Aorta (tissue), 5 donors: ENCODE measurements around the gene DMKN. TPM values are rescaled to one million over a fixed set of nuclear protein-coding genes. Genes with fewer than 3 reads are reported as not detected.
A peak's percentile ranks its signal among the peaks of the same experiment; 100 is the strongest.

Source experiments
- ATAC-seq: fragments of 200-7000 bp; cut with Tn5 transposase; one replicate; pipeline ENCODE4 v1.9.1; 2022; ENCODE audit warnings: moderate library complexity; ENCODE audit not compliant: low FRiP score
- DNase-seq, 2 donors: peaks; one replicate each; pipeline ENCODE4 v3.0.0-alpha.2; 2020
- H3K27ac ChIP-seq, 2 donors: one replicate each; pipeline ENCODE4 v1.5.1; 2013; ENCODE audit warnings: low read length in 2 of 2, mild to moderate bottlenecking in 2 of 2, moderate library complexity in 2 of 2, control low read depth in 1 of 2, inconsistent platforms in 1 of 2, low read depth in 1 of 2
- H3K27me3 ChIP-seq, 2 donors: one replicate each; pipeline ENCODE4 v1.6.1; 2013; ENCODE audit warnings: control low read depth in 1 of 2, low read length in 1 of 2, mild to moderate bottlenecking in 1 of 2, moderate library complexity in 1 of 2; ENCODE audit not compliant: insufficient read depth in 2 of 2, control insufficient read depth in 1 of 2
- H3K36me3 ChIP-seq, 2 donors: one replicate each; pipeline ENCODE4 v1.6.1; 2013; ENCODE audit warnings: control low read depth in 1 of 2, low read length in 1 of 2, mild to moderate bottlenecking in 1 of 2; ENCODE audit not compliant: insufficient read depth in 2 of 2, control insufficient read depth in 1 of 2
- H3K4me1 ChIP-seq, 2 donors: one replicate each; pipeline ENCODE4 v1.6.1; 2013; ENCODE audit warnings: low read length in 2 of 2, control low read depth in 1 of 2, mild to moderate bottlenecking in 1 of 2, moderate library complexity in 1 of 2; ENCODE audit not compliant: insufficient read depth in 2 of 2, control insufficient read depth in 1 of 2
- H3K4me3 ChIP-seq, 2 donors: one replicate each; pipeline ENCODE4 v1.5.1; 2013; ENCODE audit warnings: low read length in 2 of 2, control low read depth in 1 of 2, mild to moderate bottlenecking in 1 of 2
- H3K9me3 ChIP-seq: one replicate; pipeline ENCODE4 v1.6.1; 2013; ENCODE audit warnings: mild to moderate bottlenecking, low read length; ENCODE audit not compliant: control insufficient read depth
- WGBS, 2 donors: extraction: QIAGEN DNeasy Blood & Tissue Kit; methylation state at CpG; one replicate each; pipeline ENCODE4 v1.1.7; 2013; 5-methylcytosine and 5-hydroxymethylcytosine counted together
- intact Hi-C, 2 donors: fragments of 100-400 bp; cut with DNase I; formaldehyde crosslinking; loops; one replicate each; pipeline versions ENCODE4 v1.14.2 to v1.15.0; 2022
- polyA plus RNA-seq, 2 donors: library from polyadenylated mRNA; stranded (reverse); fragments of 200-250 nt; gene quantifications; one replicate each; pipeline ENCODE4 v1.2.3, GENCODE V29; 2013
- total RNA-seq, 2 donors: library from RNA; stranded (reverse); fragmentation: NEBNext Ultra II Directional; extraction: Animal tissue kit (Norgen Biotek cat#: 25700); gene quantifications; one replicate each; pipeline ENCODE4 v1.2.1, GENCODE V29; 2021
- donor health status: healthy with polysubstance abuse.
- donor health status: Bipolar disorder and iron deficiency.
- donor health status: DM: no; HTN: no; CAD: no.
- donor health status: DM: no; HTN: no; CAD: no.
- donor health status: DM: yes; HTN: yes; CAD: no.

The DMKN gene
- total and polyA plus RNA-seq, 4 donors = 22.2 to 43.7 (median 26.5) TPM

DNA sequence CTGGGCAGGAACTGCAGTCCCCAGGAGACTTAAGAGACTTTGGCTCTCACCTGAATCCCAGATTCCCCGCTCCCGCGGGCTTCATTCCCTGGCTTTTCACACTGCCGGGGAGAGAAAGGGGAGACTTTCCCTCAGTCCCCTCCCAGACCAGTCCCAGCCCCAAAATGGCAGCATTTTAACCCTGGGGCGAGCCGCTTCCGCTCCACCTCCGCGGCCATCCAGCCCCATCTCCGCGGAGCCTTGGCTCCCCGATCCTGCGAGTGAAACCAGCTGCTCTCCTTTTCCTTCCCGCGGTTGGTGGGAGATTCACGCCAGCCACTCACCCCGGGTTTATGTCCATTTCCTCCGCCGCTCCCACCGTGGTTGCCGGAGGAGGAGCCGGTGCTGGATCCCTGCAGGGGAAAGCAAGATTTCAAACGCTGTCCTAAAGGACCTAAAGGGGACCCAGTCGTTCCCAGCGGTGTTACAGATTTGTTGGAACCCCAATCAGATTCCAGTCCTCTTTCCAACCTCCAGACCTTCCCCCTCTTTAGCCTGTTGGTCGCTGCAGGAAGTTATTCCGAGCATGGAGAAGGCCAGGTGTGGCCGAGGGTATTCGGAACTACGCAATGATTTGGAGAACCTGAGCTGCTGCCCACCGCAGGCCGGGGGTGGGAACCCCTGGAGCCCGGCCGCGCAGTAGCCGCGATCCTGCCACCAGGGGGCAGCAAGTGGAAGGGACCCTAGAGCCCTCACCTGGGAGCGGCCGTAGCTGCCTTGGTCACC, 3.4 kb downstream of the DMKN start:
- Histone ChIP-seq H3K9me3 (no peaks in the 10 kb centered on the region), H3K27me3 (no peaks in the 10 kb centered on the region), H3K4me1 (no peaks in the 10 kb centered on the region), H3K36me3 (no peaks in the 10 kb centered on the region), H3K27ac (peak overlapping the region in 1 of 2 donors; percentile 49), H3K4me3 (peak overlapping the region; percentile 32 to 37)
- peak; percentile 84 to 94 for DNase-seq
- WGBS, 2 donors = 0 to 1% methylated on average over 39 of the region's 39 CpGs
- peak; percentile 85 for ATAC-seq
- intact Hi-C loops = loop anchor here in 1 of 2 donors (5.0 kb wide), 1 partner anchor 102 kb away; the partner anchor contains the start of gene HAUS5

DNA sequence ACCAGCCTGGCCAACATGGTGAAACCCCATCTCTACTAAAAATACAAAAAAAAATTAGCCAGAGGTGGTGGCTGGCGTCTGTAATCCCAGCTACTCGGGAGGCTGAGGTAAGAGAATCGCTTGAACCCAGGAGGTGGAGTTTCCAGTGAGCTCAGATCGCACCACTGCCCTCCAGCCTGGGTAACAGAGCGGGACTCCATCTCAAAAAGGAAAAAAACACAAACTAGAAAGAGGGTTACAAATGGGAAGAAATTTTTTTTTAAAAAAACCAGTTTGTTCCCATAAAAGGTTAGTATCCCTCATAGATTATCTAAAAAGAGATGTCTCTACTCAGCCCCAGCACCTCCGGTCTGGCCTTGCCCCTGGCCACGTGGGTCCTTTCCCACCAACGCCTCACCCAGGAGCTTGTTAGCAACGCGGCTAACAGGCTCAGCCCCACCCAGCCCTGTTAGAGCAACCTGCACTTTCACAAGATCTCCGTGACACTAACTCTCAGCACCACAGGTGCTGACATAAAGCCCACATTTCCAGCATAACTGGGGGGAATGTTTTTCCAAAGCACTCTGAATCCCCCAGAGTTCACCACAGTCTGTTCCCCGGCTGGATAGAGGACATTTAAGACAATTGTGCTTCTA, 4.3 kb downstream of the DMKN start:
- ATAC-seq (no peak), DNase-seq (no peak)
- Histone ChIP-seq H3K27me3 (no peaks in the 10 kb centered on the region), H3K9me3 (no peaks in the 10 kb centered on the region), H3K4me1 (no peaks in the 10 kb centered on the region), H3K27ac (no peak overlapping the region), H3K4me3 (peak overlapping the region in 1 of 2 donors; percentile 32), H3K36me3 (no peaks in the 10 kb centered on the region)
- 26 to 33% methylated on average over 12 of the region's 12 CpGs for WGBS, 2 donors
- intact Hi-C loops = loop anchor here in 1 of 2 donors (5.0 kb wide), 1 partner anchor 103 kb away; the partner anchor contains the start of gene HAUS5

DNA sequence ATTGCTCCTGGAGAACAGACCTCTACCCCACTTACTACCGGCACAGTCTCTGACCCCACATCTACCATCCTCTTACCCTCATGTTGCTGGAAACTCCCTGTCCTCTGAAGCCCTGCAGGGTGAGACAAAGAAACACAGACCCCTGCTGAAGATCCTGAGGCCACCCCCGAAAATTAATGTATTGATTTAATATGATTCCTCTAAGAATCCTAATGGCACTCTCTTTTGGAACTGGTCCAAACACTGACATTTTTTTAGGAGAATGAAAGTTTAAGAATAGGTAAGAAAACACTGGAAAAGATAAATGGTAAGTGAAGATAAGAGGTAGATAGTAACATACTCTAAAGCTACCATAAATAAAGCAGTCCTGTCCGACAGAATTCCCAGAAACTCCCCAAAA, 5.3 kb downstream of the DMKN start:
- DNase-seq (no peak), ATAC-seq (no peak)
- Histone ChIP-seq H3K4me3 (no peak overlapping the region), H3K27ac (no peak overlapping the region), H3K4me1 (no peaks in the 10 kb centered on the region), H3K27me3 (no peaks in the 10 kb centered on the region), H3K36me3 (no peaks in the 10 kb centered on the region), H3K9me3 (no peaks in the 10 kb centered on the region)
- intact Hi-C loops = loop anchor here in 1 of 2 donors (5.0 kb wide), 1 partner anchor 104 kb away; the partner anchor contains the start of gene HAUS5
- WGBS, 2 donors = 94 to 96% methylated on average over 3 of the region's 3 CpGs

DNA sequence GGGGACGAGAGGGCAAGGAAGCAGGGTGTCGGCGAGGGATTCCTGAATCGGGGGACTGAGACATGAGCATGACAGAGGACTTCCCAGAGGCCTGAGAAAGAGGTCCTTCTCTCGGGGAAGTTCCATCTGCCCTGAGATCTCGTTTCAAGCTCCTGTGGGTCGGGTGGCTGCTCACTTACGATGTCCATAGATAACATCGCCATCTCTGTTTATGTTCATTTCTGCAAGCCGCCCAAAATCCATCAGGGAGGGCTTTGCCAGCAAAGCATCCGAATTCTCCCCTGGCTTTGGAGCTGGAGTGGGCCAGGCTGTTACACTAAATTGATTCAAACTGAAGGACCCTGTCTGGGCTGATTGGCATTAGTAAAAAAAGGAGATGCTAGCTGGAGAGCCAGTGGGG, 5.9 kb downstream of the DMKN start:
- no peak overlapping the region for H3K27ac ChIP-seq
- WGBS, 2 donors = 85 to 89% methylated on average over 11 of the region's 11 CpGs
- H3K36me3 ChIP-seq = no peaks in the 10 kb centered on the region
- H3K4me1 ChIP-seq = no peaks in the 10 kb centered on the region
- no peaks in the 10 kb centered on the region for H3K9me3 ChIP-seq
- H3K4me3 ChIP-seq = no peak overlapping the region
- ATAC-seq = no peak
- no peaks in the 10 kb centered on the region for H3K27me3 ChIP-seq
- intact Hi-C loops = loop anchor here in 1 of 2 donors (5.0 kb wide), 1 partner anchor 105 kb away; the partner anchor contains the start of gene HAUS5
- no peak for DNase-seq

DNA sequence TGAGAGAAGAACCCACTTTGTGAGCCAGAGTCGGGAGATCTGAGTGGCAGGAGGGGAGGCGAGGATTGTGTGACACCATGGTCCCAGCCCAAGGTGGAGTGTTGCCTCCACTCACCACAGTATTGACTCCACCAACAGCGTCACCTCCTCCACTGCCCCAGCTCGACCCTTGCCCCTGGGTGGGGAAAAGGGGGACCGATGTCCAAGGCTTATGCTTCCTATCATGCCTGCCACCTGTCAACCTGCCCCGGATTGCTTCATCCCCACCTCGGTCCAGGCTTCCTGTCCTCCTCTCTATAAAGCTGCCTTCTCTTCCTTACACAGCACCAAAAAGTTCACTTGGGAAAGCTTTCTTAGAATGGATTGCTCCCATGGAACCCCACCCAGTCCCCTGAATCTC, 7.4 kb downstream of the DMKN start:
- no peak for ATAC-seq

DNA sequence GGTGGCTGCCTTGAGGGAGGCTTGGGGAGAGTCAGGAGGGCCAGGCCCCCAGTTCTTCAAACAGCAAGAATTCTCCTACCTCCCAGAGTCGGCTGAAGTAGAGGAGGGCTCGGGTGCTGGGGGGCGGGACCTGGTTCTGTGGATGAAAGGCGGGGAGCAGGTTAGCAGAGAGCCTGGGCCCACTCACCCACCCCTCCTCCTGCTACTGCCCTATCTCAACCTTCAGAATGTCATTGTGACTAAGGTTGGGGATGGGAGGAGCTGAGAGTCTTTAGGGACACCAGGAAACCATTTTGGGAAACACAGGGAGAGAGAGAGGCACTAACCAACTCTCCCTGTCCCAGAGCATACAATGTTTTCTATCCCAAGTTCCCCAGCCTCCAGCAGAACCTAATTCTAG, 10.7 kb downstream of the DMKN start:
- Histone ChIP-seq H3K4me3 (no peak overlapping the region), H3K27ac (no peak overlapping the region), H3K9me3 (no peaks in the 10 kb centered on the region), H3K4me1 (no peaks in the 10 kb centered on the region), H3K36me3 (no peaks in the 10 kb centered on the region), H3K27me3 (no peaks in the 10 kb centered on the region)
- 84 to 88% methylated on average over 4 of the region's 4 CpGs for WGBS, 2 donors
- ATAC-seq (no peak), DNase-seq (peak in 1 of 2 donors; percentile 22)
- intact Hi-C loops = no loop called here

More for the DNA sequence above, 7.4 kb downstream of the DMKN start:
- Histone ChIP-seq H3K4me3 (no peak overlapping the region), H3K9me3 (no peaks in the 10 kb centered on the region), H3K27ac (no peak overlapping the region), H3K27me3 (no peaks in the 10 kb centered on the region), H3K36me3 (no peaks in the 10 kb centered on the region), H3K4me1 (no peaks in the 10 kb centered on the region)
- intact Hi-C loops = loop anchor here in 1 of 2 donors (5.0 kb wide), 1 partner anchor 106 kb away; the partner anchor contains the start of gene HAUS5
- no peak for DNase-seq
- 89 to 91% methylated on average over 7 of the region's 7 CpGs for WGBS, 2 donors

DNA sequence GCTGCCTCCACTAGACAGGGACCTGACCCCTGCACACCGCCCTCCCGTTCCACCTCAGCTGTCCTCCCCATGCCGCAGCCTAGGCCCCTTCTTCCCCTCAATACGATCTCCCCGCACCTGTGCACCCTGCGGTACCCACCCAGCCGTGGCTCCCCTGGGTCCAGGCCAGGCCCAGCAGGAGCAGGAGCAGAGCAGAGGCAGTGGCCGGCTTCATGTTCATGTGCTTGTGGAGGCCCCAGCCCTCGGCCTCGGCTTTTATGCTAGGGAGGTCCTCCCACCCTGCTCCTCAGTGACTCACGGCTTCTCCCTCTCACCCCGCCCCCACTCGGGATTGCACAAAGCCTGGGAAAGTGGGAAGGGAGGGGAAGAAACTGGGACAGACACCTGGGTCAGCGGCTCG, 11.8 kb downstream of the DMKN start:
- ATAC-seq = no peak
- peak in 1 of 2 donors; percentile 64 for DNase-seq
- Histone ChIP-seq H3K27me3 (no peaks in the 10 kb centered on the region), H3K27ac (no peak overlapping the region), H3K36me3 (no peaks in the 10 kb centered on the region), H3K4me3 (no peak overlapping the region), H3K9me3 (no peaks in the 10 kb centered on the region), H3K4me1 (no peaks in the 10 kb centered on the region)
- WGBS, 2 donors = 81 to 85% methylated on average over 15 of the region's 15 CpGs
- intact Hi-C loops = no loop called here

DNA sequence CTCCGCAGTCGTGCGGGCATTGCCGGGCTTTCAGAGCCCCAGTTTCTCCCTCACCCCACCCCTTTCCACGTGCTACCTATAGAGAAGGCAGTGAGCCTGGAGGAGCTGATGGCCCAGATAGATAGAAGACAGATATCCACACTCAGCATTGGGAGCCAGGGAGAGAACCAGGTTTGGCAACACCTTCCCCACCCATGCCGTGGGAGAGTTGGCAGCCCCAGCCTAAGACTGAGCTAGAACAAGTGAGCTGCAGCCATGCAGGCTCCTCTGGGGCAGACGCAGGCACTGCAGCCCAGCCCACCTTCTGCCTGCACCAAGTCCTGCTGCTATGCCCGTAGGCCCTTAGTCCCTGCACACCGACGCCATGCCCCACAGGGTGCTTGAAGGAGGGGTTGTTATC, 12.8 kb downstream of the DMKN start:
- H3K27ac ChIP-seq = no peak overlapping the region
- no peaks in the 10 kb centered on the region for H3K4me1 ChIP-seq
- ATAC-seq = no peak
- 87 to 90% methylated on average over 10 of the region's 10 CpGs for WGBS, 2 donors
- H3K36me3 ChIP-seq = no peaks in the 10 kb centered on the region
- no peaks in the 10 kb centered on the region for H3K27me3 ChIP-seq
- DNase-seq = no peak
- intact Hi-C loops = no loop called here
- H3K4me3 ChIP-seq = no peak overlapping the region
- H3K9me3 ChIP-seq = no peaks in the 10 kb centered on the region
